SK-N-SH treated with all-trans-retinoic acid at 6 μM for 48 hours (cell line): ENCODE results near the gene DUSP23.

Experiments
- CSDC2 ChIP-seq: fragments of 250-450 bp; sonication (Bioruptor Pico); IDR thresholded peaks from 2 replicates; pipeline ENCODE4 v1.5.0; 2020; ENCODE audit warnings: mild to moderate bottlenecking, moderate library complexity
- SNAI2 ChIP-seq: fragments of 250-450 bp; sonication (Bioruptor Pico); IDR thresholded peaks from 2 replicates; pipeline ENCODE4 v1.5.0; 2020; ENCODE audit warnings: mild to moderate bottlenecking, moderate library complexity
- TCF4 ChIP-seq: fragments of 250-450 bp; sonication (Bioruptor Pico); IDR thresholded peaks from 2 replicates; pipeline ENCODE4 v1.8.0; 2021; ENCODE audit warnings: mild to moderate bottlenecking, moderate library complexity, borderline replicate concordance
- ZC3H10 ChIP-seq: fragments of 250-450 bp; sonication (Bioruptor Pico); IDR thresholded peaks from 2 replicates; pipeline ENCODE4 v1.5.1; 2021; ENCODE audit warnings: mild to moderate bottlenecking, moderate library complexity
- TF ChIP-seq, protein P1 (sequence below): fragments of 250-450 bp; sonication (Bioruptor Pico); IDR thresholded peaks from 2 replicates; pipeline ENCODE4 v1.5.0; 2020; ENCODE audit warnings: mild to moderate bottlenecking, moderate library complexity

DNA sequence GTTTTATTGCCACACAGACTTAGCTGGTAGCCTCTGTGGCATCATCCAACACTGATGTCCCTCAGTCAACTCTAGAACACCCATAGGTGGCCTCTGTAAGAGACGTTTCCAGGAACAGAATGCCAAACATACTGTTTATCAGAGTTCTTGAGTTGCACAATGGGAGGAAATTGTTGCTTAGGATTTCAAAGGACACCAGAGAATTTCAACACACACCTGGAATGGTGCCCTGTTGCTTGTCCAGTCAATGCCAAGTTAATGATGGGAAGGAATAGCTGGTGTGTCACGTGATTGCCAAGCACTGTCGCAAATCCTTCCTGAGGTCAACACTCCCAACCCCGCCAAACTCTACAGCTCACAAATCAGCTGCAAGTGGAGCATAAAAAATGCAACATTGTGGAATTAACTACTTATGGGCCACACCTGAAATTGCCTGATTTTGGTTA, 28.6 kb upstream of the DUSP23 start:
- TF ChIP-seq ZC3H10 (CRISPR knock-in tag) (no peak), CSDC2 (CRISPR knock-in tag) (no peak), SNAI2 (no peak), TCF4 (CRISPR knock-in tag) (no peak)
- TF ChIP-seq, protein P1, sequence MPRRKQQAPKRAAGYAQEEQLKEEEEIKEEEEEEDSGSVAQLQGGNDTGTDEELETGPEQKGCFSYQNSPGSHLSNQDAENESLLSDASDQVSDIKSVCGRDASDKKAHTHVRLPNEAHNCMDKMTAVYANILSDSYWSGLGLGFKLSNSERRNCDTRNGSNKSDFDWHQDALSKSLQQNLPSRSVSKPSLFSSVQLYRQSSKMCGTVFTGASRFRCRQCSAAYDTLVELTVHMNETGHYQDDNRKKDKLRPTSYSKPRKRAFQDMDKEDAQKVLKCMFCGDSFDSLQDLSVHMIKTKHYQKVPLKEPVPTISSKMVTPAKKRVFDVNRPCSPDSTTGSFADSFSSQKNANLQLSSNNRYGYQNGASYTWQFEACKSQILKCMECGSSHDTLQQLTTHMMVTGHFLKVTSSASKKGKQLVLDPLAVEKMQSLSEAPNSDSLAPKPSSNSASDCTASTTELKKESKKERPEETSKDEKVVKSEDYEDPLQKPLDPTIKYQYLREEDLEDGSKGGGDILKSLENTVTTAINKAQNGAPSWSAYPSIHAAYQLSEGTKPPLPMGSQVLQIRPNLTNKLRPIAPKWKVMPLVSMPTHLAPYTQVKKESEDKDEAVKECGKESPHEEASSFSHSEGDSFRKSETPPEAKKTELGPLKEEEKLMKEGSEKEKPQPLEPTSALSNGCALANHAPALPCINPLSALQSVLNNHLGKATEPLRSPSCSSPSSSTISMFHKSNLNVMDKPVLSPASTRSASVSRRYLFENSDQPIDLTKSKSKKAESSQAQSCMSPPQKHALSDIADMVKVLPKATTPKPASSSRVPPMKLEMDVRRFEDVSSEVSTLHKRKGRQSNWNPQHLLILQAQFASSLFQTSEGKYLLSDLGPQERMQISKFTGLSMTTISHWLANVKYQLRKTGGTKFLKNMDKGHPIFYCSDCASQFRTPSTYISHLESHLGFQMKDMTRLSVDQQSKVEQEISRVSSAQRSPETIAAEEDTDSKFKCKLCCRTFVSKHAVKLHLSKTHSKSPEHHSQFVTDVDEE (CRISPR knock-in tag) = no peak
